ENCODE data around the gene RGS9.
"Not testable (repeated sequence)": the region's sequence is repeated elsewhere in the genome, so short reads cannot be mapped to it uniquely, and the experiment has no call there.

RGS9 gene

GRCh38 chr17:65201331-65201730 lies 64.2 kb downstream of the RGS9 start:
- H3K4me3 ChIP-seq (ENCODE audit: low read depth, low read length), result no peak overlapping the region
- no peak overlapping the region for H3K27ac ChIP-seq
- in situ Hi-C loops (cut with HindIII; ENCODE audit: low pct_ligation_motif_present, low sequenced_read_pairs), result no loop called here
- no peaks in the 10 kb centered on the region for H3K36me3 ChIP-seq (replicated peaks)
- TF ChIP-seq CTCF (IDR thresholded peaks at IDR 0.05; ENCODE audit: low read depth, low read length, missing control alignments), result no peak
- no peaks in the 10 kb centered on the region for H3K27me3 ChIP-seq (replicated peaks)
- no peak for DNase-seq

- no peak overlapping the region for H3K4me3 ChIP-seq (ENCODE audit: low read depth, low read length)
- H3K27ac ChIP-seq, result no peak overlapping the region
- DNase-seq, result no peak
- no peaks in the 10 kb centered on the region for H3K36me3 ChIP-seq (replicated peaks)
- TF ChIP-seq CTCF (IDR thresholded peaks at IDR 0.05; ENCODE audit: low read depth, low read length, missing control alignments), result no peak
- H3K27me3 ChIP-seq (replicated peaks), result no peaks in the 10 kb centered on the region
- in situ Hi-C loops (cut with HindIII; ENCODE audit: low pct_ligation_motif_present, low sequenced_read_pairs), result no loop called here
Observed at GRCh38 chr17:65202844-65203571, 65.8 kb downstream of the RGS9 start.

- no peak for DNase-seq
- Histone ChIP-seq H3K36me3 (replicated peaks) (no peaks in the 10 kb centered on the region), H3K4me3 (ENCODE audit: low read depth, low read length) (no peak overlapping the region), H3K27ac (no peak overlapping the region), H3K27me3 (replicated peaks) (no peaks in the 10 kb centered on the region)
- in situ Hi-C loops (cut with HindIII; ENCODE audit: low pct_ligation_motif_present, low sequenced_read_pairs), result no loop called here
- TF ChIP-seq CTCF (IDR thresholded peaks at IDR 0.05; ENCODE audit: low read depth, low read length, missing control alignments), result no peak
Observed at GRCh38 chr17:65204001-65204400, 66.8 kb downstream of the RGS9 start.

- H3K27ac ChIP-seq, result no peak overlapping the region
- H3K27me3 ChIP-seq (replicated peaks), result no peaks in the 10 kb centered on the region
- in situ Hi-C loops (cut with HindIII; ENCODE audit: low pct_ligation_motif_present, low sequenced_read_pairs), result no loop called here
- no peak for TF ChIP-seq CTCF (IDR thresholded peaks at IDR 0.05; ENCODE audit: low read depth, low read length, missing control alignments)
- no peak for DNase-seq
- H3K4me3 ChIP-seq (ENCODE audit: low read depth, low read length), result no peak overlapping the region
- no peaks in the 10 kb centered on the region for H3K36me3 ChIP-seq (replicated peaks)
Observed at GRCh38 chr17:65205655-65206054, 68.5 kb downstream of the RGS9 start.

GRCh38 chr17:65207448-65207847 lies 70.3 kb downstream of the RGS9 start:
- in situ Hi-C loops (cut with HindIII; ENCODE audit: low pct_ligation_motif_present, low sequenced_read_pairs); H3K27me3 ChIP-seq (replicated peaks); H3K4me3 ChIP-seq (ENCODE audit: low read depth, low read length); H3K27ac ChIP-seq; H3K36me3 ChIP-seq (replicated peaks): not testable (repeated sequence)
- DNase-seq, result peak; percentile 40

GRCh38 chr17:65208717-65209116 lies 71.5 kb downstream of the RGS9 start:
- no peak overlapping the region for H3K27ac ChIP-seq
- in situ Hi-C loops (cut with HindIII; ENCODE audit: low pct_ligation_motif_present, low sequenced_read_pairs), result no loop called here
- no peak overlapping the region for H3K4me3 ChIP-seq (ENCODE audit: low read depth, low read length)
- DNase-seq, result no peak
- no peaks in the 10 kb centered on the region for H3K27me3 ChIP-seq (replicated peaks)
- TF ChIP-seq CTCF (IDR thresholded peaks at IDR 0.05; ENCODE audit: low read depth, low read length, missing control alignments), result no peak
- H3K36me3 ChIP-seq (replicated peaks), result no peaks in the 10 kb centered on the region
